Colonic mucosa (tissue), 4 donors: ENCODE data around the gene LENEP. TPM values are rescaled to one million over a fixed set of nuclear protein-coding genes. Genes with fewer than 3 reads are reported as not detected.
A peak's percentile ranks its signal among the peaks of the same experiment; 100 is the strongest.

Source experiments
- DNase-seq: peaks from one replicate; pipeline ENCODE4 v3.0.0-alpha.2; 2020
- H3K27ac ChIP-seq: fragments of 200-600 bp; one replicate; pipeline ENCODE4 v1.8.0; 2021
- H3K27me3 ChIP-seq: fragments of 200-600 bp; one replicate; pipeline ENCODE4 v1.8.0; 2021
- H3K36me3 ChIP-seq: fragments of 200-600 bp; one replicate; pipeline ENCODE4 v1.8.0; 2021
- H3K4me1 ChIP-seq: fragments of 200-600 bp; one replicate; pipeline ENCODE4 v1.8.0; 2021; ENCODE audit warnings: mild to moderate bottlenecking
- H3K4me3 ChIP-seq: fragments of 200-600 bp; one replicate; pipeline ENCODE4 v1.8.0; 2021
- H3K9ac ChIP-seq, 2 donors: one replicate each; pipeline ENCODE4 v1.7.0; 2013; ENCODE audit warnings: control low read depth in 2 of 2, low read depth in 2 of 2, low read length in 2 of 2
- H3K9me3 ChIP-seq: fragments of 200-600 bp; one replicate; pipeline ENCODE4 v1.8.0; 2021
- intact Hi-C: fragments of 100-400 bp; cut with DNase I; formaldehyde crosslinking; loops from one replicate; pipeline ENCODE4 v1.14.1; 2022
- total RNA-seq, 2 donors: library from RNA; stranded (reverse); fragmentation: NEBNext Ultra II Directional in 1 of 2; extraction: Animal tissue kit (Norgen Biotek cat#: 25700) in 1 of 2; gene quantifications; one replicate each; pipeline ENCODE4 v1.2.1, GENCODE V29; 2021
- TF ChIP-seq, protein P1 (sequence below): fragments of 200-600 bp; IDR thresholded peaks from one replicate; pipeline ENCODE4 v1.8.0; 2022; ENCODE audit warnings: antibody characterized with exemption, mild to moderate bottlenecking
- donor health status: healthy.
- donor health status: DM: no; HTN: no; CAD: no.
- donor health status: DM: no; HTN: no; CAD: no.

The LENEP gene, protein sequence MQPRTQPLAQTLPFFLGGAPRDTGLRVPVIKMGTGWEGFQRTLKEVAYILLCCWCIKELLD
- total RNA-seq: not detected

- Histone ChIP-seq H3K9me3 (no peaks in the 10 kb centered on the region), H3K4me3 (no peak within 1 kb of the TSS), H3K36me3 (peaks cover 2% of the 10 kb centered on the region), H3K27ac (no peak within 1 kb of the TSS), H3K27me3 (no peaks in the 10 kb centered on the region), H3K4me1 (no peaks in the 10 kb centered on the region), H3K9ac (peak within 1 kb of the TSS in 1 of 2 donors; percentile 21)
- TF ChIP-seq, protein P1, sequence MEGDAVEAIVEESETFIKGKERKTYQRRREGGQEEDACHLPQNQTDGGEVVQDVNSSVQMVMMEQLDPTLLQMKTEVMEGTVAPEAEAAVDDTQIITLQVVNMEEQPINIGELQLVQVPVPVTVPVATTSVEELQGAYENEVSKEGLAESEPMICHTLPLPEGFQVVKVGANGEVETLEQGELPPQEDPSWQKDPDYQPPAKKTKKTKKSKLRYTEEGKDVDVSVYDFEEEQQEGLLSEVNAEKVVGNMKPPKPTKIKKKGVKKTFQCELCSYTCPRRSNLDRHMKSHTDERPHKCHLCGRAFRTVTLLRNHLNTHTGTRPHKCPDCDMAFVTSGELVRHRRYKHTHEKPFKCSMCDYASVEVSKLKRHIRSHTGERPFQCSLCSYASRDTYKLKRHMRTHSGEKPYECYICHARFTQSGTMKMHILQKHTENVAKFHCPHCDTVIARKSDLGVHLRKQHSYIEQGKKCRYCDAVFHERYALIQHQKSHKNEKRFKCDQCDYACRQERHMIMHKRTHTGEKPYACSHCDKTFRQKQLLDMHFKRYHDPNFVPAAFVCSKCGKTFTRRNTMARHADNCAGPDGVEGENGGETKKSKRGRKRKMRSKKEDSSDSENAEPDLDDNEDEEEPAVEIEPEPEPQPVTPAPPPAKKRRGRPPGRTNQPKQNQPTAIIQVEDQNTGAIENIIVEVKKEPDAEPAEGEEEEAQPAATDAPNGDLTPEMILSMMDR: no peak
- no peak for DNase-seq
- intact Hi-C loops: no loop called here
Measured at GRCh38 chr1:154993572-154994268, at the start of gene LENEP. TSS of gene LENEP (plus strand) at chr1:154993586. CDS start at chr1:154993608, 22 bp downstream.

DNA sequence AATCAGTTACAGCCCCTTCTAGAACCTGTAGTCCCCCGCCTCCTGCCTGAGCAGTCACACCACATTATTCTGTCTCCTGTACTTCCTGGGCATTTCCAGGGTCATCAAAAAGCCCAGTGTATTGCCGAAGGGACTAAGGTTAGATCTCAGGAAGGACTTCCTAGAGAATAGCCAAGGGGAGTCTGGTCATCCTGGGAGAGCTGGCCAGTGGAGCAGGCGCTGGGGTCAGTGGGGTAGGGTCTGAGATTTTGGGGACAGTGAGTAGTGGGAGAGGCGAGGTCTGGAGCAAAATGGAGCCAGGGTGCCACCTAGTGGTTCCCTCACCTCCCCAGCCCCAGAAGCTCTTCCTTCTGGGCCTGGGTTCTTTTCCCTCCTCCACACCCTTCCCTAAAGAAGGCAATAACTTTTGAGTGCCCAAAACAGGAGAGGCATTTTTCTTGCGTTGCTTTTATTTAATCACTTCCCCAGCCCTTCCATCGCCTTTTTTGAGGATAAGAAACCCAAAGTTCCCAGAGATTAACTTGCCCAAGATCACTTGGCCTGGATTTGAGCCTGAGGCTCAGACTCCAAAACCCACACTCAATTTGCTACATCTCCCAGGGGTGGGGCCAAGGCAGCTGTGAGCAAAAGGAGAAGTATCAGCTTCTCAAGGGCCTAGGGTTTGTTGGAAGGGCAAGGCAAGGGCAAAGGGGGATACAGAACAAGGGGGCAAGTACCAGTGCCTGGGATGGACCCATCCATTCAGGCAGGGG lies 49.6 kb upstream of the LENEP start:
- intact Hi-C loops: no loop called here
- H3K4me1 ChIP-seq: peaks cover 7% of the 10 kb centered on the region
- H3K36me3 ChIP-seq: no peaks in the 10 kb centered on the region
- TF ChIP-seq, protein P1: peak; percentile 70
- no peaks in the 10 kb centered on the region for H3K9me3 ChIP-seq
- peak; percentile 62 for DNase-seq
- no peak overlapping the region for H3K27ac ChIP-seq
- no peak overlapping the region for H3K4me3 ChIP-seq
- H3K27me3 ChIP-seq: no peaks in the 10 kb centered on the region
- peak overlapping the region in 1 of 2 donors; percentile 16 for H3K9ac ChIP-seq

DNA sequence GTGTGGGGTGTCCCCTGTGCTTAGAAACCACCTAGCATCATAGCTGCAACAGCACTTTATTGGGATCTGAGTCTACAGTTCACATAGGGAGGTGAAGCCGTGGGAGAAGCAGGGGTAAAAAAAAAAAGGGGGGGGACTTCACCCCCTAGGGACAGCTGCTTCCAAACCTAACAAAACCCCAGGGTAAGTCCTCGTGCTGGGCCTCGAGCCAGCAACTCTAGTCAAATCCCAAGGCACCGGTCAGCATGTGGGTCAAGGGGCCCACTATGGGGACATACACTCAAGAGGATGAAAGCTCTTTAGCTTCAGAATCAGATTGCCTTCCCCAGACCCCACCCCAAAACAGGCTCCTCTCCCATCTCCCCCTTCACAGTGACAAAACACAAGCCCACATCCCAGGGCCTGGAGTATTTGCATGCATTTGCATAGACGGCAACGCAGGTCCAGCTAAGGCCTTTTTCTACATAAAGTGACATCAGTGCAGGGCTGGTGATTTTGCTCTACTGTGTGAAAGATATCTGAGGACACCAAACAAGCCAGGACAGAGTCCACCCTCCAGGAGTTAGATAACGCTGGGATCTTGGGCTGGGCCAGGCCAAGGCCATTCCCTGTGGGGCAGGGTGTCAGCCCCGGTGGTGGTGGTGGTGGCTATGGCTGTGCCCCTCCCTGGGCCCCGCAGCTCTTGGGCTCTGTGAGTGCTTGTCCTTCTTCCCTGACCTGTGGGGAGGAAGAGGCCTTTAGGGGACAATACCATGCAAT lies 48.8 kb upstream of the LENEP start:
- intact Hi-C loops: no loop called here
- TF ChIP-seq, protein P1: no peak
- no peak for DNase-seq
- H3K9ac ChIP-seq: peak overlapping the region in 1 of 2 donors; percentile 23
- no peaks in the 10 kb centered on the region for H3K27me3 ChIP-seq
- no peak overlapping the region for H3K27ac ChIP-seq
- no peaks in the 10 kb centered on the region for H3K9me3 ChIP-seq
- no peak overlapping the region for H3K4me3 ChIP-seq
- H3K36me3 ChIP-seq: no peaks in the 10 kb centered on the region
- H3K4me1 ChIP-seq: peaks cover 7% of the 10 kb centered on the region

- Histone ChIP-seq H3K9me3 (no peaks in the 10 kb centered on the region), H3K9ac (peak overlapping the region in 1 of 2 donors; percentile 23), H3K27me3 (no peaks in the 10 kb centered on the region), H3K4me1 (peaks cover 7% of the 10 kb centered on the region), H3K36me3 (no peaks in the 10 kb centered on the region), H3K4me3 (no peak overlapping the region), H3K27ac (no peak overlapping the region)
- intact Hi-C loops: no loop called here
- no peak for DNase-seq
- TF ChIP-seq, protein P1: no peak
Measured at GRCh38 chr1:154945160-154945961, 48.0 kb upstream of the LENEP start.
